Bronchial epithelial cell (primary cell): ENCODE measurements around the gene MYO1E. TPM values are rescaled to one million over a fixed set of nuclear protein-coding genes. Genes with fewer than 3 reads are reported as not detected.
A peak's percentile ranks its signal among the peaks of the same experiment; 100 is the strongest.
"Not testable (repeated sequence)": the region's sequence is repeated elsewhere in the genome, so short reads cannot be mapped to it uniquely, and the experiment has no call there.

ENCODE experiments used
- DNase-seq: peaks from one replicate; pipeline ENCODE4 v3.0.0-alpha.2; 2010; ENCODE audit warnings: low read depth
- FAIRE-seq: peaks from 2 replicates; lab custom pipeline; 2011; peaks lifted over from hg19 to GRCh38; lab: Jason Lieb, UNC
- H3K27me3 ChIP-seq: 2 replicates; pipeline ENCODE4 v1.5.1; 2011; ENCODE audit warnings: low read length; ENCODE audit not compliant: control insufficient read depth, insufficient read depth
- H3K36me3 ChIP-seq: 2 replicates; pipeline ENCODE4 v1.5.1; 2011; ENCODE audit warnings: low read length; ENCODE audit not compliant: control insufficient read depth, insufficient read depth
- H3K4me3 ChIP-seq: 2 replicates; pipeline ENCODE4 v1.5.1; 2011; ENCODE audit warnings: mild to moderate bottlenecking, low read depth, low read length, control low read depth
- total RNA-seq: library from RNA; depleted of rRNA; stranded (reverse); fragments of >200 nt; gene quantifications from 2 replicates; pipeline ENCODE4 v1.2.1, GENCODE V29; 2014
- TF ChIP-seq, protein P1 (sequence below): IDR thresholded peaks from 2 replicates; pipeline ENCODE4 v1.5.1; 2011; ENCODE audit warnings: mild to moderate bottlenecking, moderate library complexity, low read length, control low read depth, inconsistent platforms; ENCODE audit not compliant: insufficient read depth, severe bottlenecking

The MYO1E gene
- total RNA-seq, 1 donor from 2014 or later: 71.9 TPM

DNA sequence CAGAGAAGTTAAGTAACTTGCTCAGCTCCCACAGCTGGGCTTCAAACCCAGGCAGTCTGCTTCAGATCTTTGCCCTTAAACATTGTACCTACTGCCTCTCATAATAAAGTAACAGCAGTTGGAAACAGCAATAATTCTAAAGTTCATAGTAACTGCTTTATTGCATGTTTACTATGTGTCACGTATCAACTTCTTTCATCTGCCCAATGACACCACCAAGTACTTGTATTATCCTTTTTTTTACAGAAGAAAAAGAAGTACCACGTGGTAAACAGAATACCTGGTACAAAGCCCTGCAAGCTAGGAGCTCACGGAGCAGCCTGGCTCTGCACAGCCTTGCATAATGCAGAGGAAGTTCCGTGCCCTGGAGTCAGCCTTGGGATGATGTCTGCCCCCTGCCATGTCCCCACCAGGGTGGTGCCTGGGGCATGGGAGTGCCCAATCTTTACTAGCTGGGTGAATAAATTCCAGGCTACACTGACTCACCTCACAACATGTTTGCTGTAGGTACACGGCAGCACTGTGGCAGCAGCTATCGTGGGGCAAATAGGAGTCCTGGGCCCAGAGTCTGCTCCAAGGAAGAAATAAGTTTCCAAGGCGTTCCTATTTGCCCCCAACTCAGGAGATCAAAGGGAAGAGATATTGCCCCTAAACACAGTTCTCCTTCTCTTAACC, 88.8 kb downstream of the MYO1E start:
- no peaks in the 10 kb centered on the region for H3K27me3 ChIP-seq
- no peaks in the 10 kb centered on the region for H3K36me3 ChIP-seq
- no peak overlapping the region for H3K4me3 ChIP-seq
- DNase-seq: peak; percentile 98
- TF ChIP-seq, protein P1, sequence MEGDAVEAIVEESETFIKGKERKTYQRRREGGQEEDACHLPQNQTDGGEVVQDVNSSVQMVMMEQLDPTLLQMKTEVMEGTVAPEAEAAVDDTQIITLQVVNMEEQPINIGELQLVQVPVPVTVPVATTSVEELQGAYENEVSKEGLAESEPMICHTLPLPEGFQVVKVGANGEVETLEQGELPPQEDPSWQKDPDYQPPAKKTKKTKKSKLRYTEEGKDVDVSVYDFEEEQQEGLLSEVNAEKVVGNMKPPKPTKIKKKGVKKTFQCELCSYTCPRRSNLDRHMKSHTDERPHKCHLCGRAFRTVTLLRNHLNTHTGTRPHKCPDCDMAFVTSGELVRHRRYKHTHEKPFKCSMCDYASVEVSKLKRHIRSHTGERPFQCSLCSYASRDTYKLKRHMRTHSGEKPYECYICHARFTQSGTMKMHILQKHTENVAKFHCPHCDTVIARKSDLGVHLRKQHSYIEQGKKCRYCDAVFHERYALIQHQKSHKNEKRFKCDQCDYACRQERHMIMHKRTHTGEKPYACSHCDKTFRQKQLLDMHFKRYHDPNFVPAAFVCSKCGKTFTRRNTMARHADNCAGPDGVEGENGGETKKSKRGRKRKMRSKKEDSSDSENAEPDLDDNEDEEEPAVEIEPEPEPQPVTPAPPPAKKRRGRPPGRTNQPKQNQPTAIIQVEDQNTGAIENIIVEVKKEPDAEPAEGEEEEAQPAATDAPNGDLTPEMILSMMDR: no peak
- peak; percentile 93 for FAIRE-seq

DNA sequence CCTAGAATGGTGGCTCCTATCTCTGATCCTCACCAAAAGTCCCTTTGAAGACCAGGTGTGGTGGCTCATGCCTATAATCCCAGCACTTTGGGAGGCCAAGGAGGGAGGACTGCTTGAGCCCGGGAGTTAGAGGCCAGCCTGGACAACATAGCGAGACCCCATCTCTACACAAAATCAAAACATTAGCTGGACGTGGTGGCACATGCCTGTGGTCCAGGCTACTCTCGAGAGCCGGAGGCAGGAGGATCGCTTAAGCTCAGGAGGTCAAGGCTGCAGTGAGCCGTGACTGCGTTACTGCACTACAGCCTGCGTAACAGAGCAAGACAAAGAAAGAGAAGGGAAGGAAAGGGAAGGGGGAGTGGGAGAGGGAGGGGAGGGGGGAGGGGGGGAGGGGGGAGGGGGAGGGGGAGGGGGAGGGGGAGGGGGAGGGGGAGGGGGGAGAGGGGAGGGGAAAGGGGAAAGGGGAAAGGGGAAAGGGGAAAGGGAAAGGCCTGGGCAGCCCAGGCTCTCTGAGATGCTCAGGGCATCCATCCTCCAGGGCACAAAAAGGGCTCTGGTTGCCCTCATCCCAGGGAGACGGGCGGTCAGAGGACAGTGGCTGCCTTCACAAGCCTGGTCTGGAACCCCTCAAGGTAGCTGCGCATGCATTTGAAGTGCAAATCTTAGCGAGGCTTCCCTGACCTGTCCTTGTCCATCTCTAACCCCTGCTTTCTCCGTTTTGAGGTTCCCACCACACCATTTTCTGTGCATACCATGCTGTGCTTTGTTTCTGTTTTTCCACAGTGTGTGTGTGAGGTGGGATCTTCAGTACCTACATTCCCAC, 89.9 kb downstream of the MYO1E start:
- TF ChIP-seq, protein P1: no peak
- Histone ChIP-seq H3K36me3 (no peaks in the 10 kb centered on the region), H3K27me3 (no peaks in the 10 kb centered on the region), H3K4me3 (no peak overlapping the region)
- DNase-seq (no peak), FAIRE-seq (no peak)

DNA sequence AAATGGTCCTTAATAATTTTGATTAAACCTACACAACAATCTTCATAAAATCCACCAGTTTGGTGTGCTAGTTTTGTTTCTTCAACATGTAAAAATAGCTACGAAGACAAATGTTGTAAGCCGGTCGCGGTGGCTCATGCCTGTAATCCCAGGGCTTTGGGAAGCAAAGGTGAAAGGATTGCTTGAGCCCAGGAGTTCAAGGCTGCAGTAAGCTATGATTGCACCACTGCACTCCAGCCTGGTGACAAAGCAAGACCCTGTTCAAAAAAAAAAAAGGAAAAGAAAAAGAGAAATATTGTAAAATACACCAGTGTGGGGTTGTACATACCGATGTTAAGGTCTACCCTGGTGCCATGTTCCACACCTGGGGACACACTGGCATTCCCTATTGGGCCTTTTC, 91.0 kb downstream of the MYO1E start:
- no peaks in the 10 kb centered on the region for H3K36me3 ChIP-seq
- TF ChIP-seq, protein P1: no peak
- DNase-seq (no peak), FAIRE-seq (no peak)
- H3K27me3 ChIP-seq: no peaks in the 10 kb centered on the region
- no peak overlapping the region for H3K4me3 ChIP-seq

DNA sequence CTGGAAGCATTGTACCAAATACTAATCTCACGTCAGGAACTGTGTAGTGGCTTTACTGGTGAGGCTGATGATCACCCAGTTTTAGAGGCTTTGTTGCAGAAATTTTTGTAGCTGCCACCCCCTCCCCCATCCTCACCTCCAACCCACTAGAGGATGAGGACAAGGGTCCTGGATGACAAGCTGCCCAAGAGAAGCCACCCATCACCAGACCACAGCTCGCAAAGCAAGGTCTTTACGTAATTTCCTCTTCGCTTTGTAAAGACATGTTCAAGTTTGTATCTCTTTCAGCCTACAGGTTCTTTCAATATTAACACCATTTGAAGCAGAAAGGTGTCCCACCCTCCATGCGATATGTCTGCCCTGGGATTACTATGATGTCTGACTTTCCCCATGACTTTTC, 91.8 kb downstream of the MYO1E start:
- FAIRE-seq: no peak
- no peaks in the 10 kb centered on the region for H3K36me3 ChIP-seq
- no peak overlapping the region for H3K4me3 ChIP-seq
- TF ChIP-seq, protein P1: no peak
- DNase-seq: no peak
- H3K27me3 ChIP-seq: no peaks in the 10 kb centered on the region

DNA sequence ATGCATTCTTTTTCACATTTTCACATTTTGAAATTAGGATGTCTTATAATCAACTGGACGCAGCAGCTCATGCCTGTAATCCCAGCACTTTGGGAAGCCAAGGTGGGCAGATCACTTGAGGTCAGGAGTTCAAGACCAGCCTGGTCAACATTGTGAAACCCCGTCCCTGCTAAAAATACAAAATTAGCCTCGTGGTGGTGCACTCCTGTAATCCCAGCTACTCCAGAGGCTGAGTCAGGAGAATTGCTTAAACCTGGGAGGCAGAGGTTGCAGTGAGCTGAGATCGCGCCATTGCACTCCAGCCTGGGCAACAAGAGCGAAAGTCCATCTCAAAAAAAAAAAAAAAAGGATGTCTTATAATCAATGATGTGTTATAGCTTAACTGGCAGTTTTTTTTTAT, 92.4 kb downstream of the MYO1E start:
- H3K27me3 ChIP-seq, DNase-seq, H3K4me3 ChIP-seq, H3K36me3 ChIP-seq, FAIRE-seq: not testable (repeated sequence)

DNA sequence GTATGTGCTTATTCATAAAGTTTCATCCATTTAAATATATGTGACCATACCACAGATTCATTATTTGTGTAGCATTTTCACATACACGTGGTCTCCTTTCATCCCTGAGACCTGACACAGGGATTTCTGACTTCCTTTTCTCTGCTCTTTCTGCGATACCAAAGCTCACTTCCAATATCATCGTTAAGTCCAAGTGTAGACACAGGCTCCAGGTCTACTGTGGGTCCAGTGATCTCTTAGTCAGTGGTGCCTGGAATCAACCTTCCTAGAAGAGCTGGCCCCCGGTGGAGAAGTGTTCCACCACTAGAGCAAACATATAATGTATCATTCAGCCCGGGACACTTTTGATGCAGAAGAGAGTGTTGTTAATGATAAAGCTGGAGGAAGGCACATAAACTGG, 93.6 kb downstream of the MYO1E start:
- H3K36me3 ChIP-seq: no peaks in the 10 kb centered on the region
- no peak for FAIRE-seq
- no peak overlapping the region for H3K4me3 ChIP-seq
- TF ChIP-seq, protein P1: no peak
- no peaks in the 10 kb centered on the region for H3K27me3 ChIP-seq
- DNase-seq: no peak
